Fibroblast of lung (primary cell): ENCODE results near the gene PPFIA4. TPM values are rescaled to one million over a fixed set of nuclear protein-coding genes. Genes with fewer than 3 reads are reported as not detected.

ENCODE experiments used
- DNase-seq, 2 donors: peaks; one replicate each; pipeline versions ENCODE4 v3.0.0 to v3.0.0-alpha.2; 2010; ENCODE audit warnings: low read depth in 2 of 2
- H2AFZ ChIP-seq: 2 replicates; pipeline ENCODE4 v1.5.1; 2012; ENCODE audit warnings: low read length, control low read depth, inconsistent platforms
- H3K27ac ChIP-seq: 2 replicates; pipeline ENCODE4 v1.5.1; 2011; ENCODE audit warnings: low read length, control low read depth; ENCODE audit not compliant: insufficient read depth
- H3K27me3 ChIP-seq: 2 replicates; pipeline ENCODE4 v1.5.1; 2011; ENCODE audit warnings: mild to moderate bottlenecking, low read length; ENCODE audit not compliant: control insufficient read depth, insufficient read depth
- H3K36me3 ChIP-seq: 2 replicates; pipeline ENCODE4 v1.5.1; 2011; ENCODE audit warnings: low read length; ENCODE audit not compliant: control insufficient read depth, insufficient read depth
- H3K4me1 ChIP-seq: 2 replicates; pipeline ENCODE4 v1.5.1; 2011; ENCODE audit warnings: low read length; ENCODE audit not compliant: control insufficient read depth, insufficient read depth; ENCODE audit errors: extremely low read depth
- H3K4me2 ChIP-seq: 2 replicates; pipeline ENCODE4 v1.5.1; 2011; ENCODE audit warnings: low read length, control low read depth; ENCODE audit not compliant: insufficient read depth; ENCODE audit errors: extremely low read depth
- H3K4me3 ChIP-seq, 4 experiments: fragments of 200-600 bp in 1 of 4; sonication (generic) in 1 of 4; replicated peaks in 1 of 4; 2 replicates each; pipeline ENCODE4 v1.5.1; 2011 to 2016; ENCODE audit warnings: low read length in 4 of 4, low read depth in 3 of 4, mild to moderate bottlenecking in 3 of 4, control low read depth in 2 of 4, inconsistent platforms in 1 of 4, mixed read lengths in 1 of 4; ENCODE audit not compliant: insufficient read depth in 1 of 4; ENCODE audit errors: control extremely low read depth in 1 of 4
- H3K79me2 ChIP-seq: 2 replicates; pipeline ENCODE4 v1.5.1; 2012; ENCODE audit warnings: mild to moderate bottlenecking, low read length, inconsistent platforms; ENCODE audit not compliant: control insufficient read depth, insufficient read depth
- H3K9ac ChIP-seq: 2 replicates; pipeline ENCODE4 v1.5.1; 2011; ENCODE audit warnings: mild to moderate bottlenecking, low read length, control low read depth; ENCODE audit not compliant: insufficient read depth
- H3K9me3 ChIP-seq: 2 replicates; pipeline ENCODE4 v1.5.1; 2012; ENCODE audit warnings: low read depth, low read length; ENCODE audit not compliant: control insufficient read depth, insufficient read depth
- H4K20me1 ChIP-seq: 2 replicates; pipeline ENCODE4 v1.5.1; 2011; ENCODE audit warnings: low read length; ENCODE audit not compliant: control insufficient read depth, insufficient read depth; ENCODE audit errors: extremely low read depth
- EZH2 ChIP-seq: IDR thresholded peaks from 2 replicates; pipeline ENCODE4 v1.5.1; 2012; ENCODE audit warnings: low read length, control low read depth, mild to moderate bottlenecking; ENCODE audit errors: missing control alignments
- polyA plus RNA-seq, 2 donors: library from polyadenylated mRNA; depleted of rRNA in 1 of 2; stranded (reverse) in 1 of 2; unstranded in 1 of 2; fragments of >200 nt; gene quantifications; 2 replicates each; pipeline ENCODE4 v1.2.1, GENCODE V29; 2011 to 2012; ENCODE audit warnings: missing spikeins in 1 of 2
- total RNA-seq: library from RNA; depleted of rRNA; stranded (reverse); fragments of >200 nt; gene quantifications from 2 replicates; pipeline ENCODE4 v1.2.1, GENCODE V29; 2014
- TF ChIP-seq, protein P1 (sequence below), 2 donors: IDR thresholded peaks in 1 of 2; conservative IDR thresholded peaks in 1 of 2; 1 replicate in 1 of 2; 2 replicates in 1 of 2; pipeline ENCODE4 v1.5.1; 2011 to 2012; ENCODE audit warnings: low read length in 2 of 2, control low read depth in 1 of 2, inconsistent platforms in 1 of 2, low read depth in 1 of 2, mild to moderate bottlenecking in 1 of 2

The PPFIA4 gene
- total and polyA plus RNA-seq, 2 donors (not counting 1 experiment from before 2014, with no cell fraction given) = 3.2 to 4.3 TPM

GRCh38 chr1:203038217-203038741 is 12.0 kb downstream of the PPFIA4 start:
- peaks cover 19% of the 10 kb centered on the region for H3K4me1 ChIP-seq
- H3K27ac ChIP-seq = no peak overlapping the region
- H3K9me3 ChIP-seq = no peaks in the 10 kb centered on the region
- no peaks in the 10 kb centered on the region for H4K20me1 ChIP-seq
- DNase-seq = peak; percentile 69 to 85
- no peak overlapping the region for H3K9ac ChIP-seq
- H3K4me3 ChIP-seq = no peak overlapping the region
- H3K79me2 ChIP-seq = no peaks in the 10 kb centered on the region
- no peak overlapping the region for H2AFZ ChIP-seq
- no peaks in the 10 kb centered on the region for H3K27me3 ChIP-seq
- H3K36me3 ChIP-seq = no peaks in the 10 kb centered on the region
- TF ChIP-seq, protein P1, sequence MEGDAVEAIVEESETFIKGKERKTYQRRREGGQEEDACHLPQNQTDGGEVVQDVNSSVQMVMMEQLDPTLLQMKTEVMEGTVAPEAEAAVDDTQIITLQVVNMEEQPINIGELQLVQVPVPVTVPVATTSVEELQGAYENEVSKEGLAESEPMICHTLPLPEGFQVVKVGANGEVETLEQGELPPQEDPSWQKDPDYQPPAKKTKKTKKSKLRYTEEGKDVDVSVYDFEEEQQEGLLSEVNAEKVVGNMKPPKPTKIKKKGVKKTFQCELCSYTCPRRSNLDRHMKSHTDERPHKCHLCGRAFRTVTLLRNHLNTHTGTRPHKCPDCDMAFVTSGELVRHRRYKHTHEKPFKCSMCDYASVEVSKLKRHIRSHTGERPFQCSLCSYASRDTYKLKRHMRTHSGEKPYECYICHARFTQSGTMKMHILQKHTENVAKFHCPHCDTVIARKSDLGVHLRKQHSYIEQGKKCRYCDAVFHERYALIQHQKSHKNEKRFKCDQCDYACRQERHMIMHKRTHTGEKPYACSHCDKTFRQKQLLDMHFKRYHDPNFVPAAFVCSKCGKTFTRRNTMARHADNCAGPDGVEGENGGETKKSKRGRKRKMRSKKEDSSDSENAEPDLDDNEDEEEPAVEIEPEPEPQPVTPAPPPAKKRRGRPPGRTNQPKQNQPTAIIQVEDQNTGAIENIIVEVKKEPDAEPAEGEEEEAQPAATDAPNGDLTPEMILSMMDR (conservative IDR thresholded peaks at IDR 0.05 in 1 of 2, IDR thresholded peaks at IDR 0.05 in 1 of 2; ENCODE audit: low read depth in 1 of 2, low read length in 2 of 2) = peak in 1 of 2 donors; percentile 21
- TF ChIP-seq EZH2 = no peak
- no peak overlapping the region for H3K4me2 ChIP-seq

DNA sequence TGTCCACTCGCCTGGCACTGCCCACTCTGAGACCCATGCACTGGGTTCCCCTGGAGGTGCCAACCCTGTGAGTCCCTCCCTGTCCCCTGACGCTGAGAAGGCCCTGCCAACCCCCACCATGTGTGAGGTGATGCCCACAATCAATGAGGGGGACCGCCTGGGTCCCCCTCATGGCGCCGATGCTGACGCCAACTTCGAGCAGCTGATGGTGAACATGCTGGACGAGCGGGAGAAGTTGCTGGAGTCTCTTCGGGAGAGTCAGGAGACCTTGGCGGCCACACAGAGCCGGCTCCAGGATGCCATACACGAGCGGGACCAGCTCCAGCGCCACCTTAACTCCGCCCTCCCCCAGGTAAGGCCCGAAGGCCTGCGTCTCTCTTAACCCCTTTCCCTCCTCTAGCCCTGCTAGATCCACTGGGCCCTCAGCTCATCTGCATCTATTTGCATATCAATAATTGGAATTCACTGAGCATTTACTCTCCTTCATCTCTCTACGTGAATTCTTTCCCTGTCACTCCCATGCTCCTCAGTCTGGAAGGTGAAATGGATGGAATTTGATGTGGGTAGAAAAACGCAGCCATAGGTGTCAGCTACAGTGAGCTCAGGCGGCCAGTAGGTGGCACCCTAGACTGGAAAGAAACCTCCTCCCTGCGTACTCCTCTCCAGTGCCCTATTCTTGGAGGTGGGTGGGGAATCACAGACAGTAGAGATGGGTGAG is 12.8 kb downstream of the PPFIA4 start:
- Histone ChIP-seq H4K20me1 (no peaks in the 10 kb centered on the region), H3K9me3 (no peaks in the 10 kb centered on the region), H3K9ac (no peak overlapping the region), H3K79me2 (no peaks in the 10 kb centered on the region), H2AFZ (no peak overlapping the region), H3K36me3 (no peaks in the 10 kb centered on the region), H3K27me3 (no peaks in the 10 kb centered on the region), H3K27ac (no peak overlapping the region), H3K4me2 (no peak overlapping the region), H3K4me1 (peaks cover 19% of the 10 kb centered on the region), H3K4me3 (no peak overlapping the region)
- TF ChIP-seq EZH2 = no peak
- TF ChIP-seq, protein P1 (conservative IDR thresholded peaks at IDR 0.05 in 1 of 2, IDR thresholded peaks at IDR 0.05 in 1 of 2; ENCODE audit: low read depth in 1 of 2, low read length in 2 of 2) = peak; percentile 86 to 92
- DNase-seq = peak; percentile 48 to 67

DNA sequence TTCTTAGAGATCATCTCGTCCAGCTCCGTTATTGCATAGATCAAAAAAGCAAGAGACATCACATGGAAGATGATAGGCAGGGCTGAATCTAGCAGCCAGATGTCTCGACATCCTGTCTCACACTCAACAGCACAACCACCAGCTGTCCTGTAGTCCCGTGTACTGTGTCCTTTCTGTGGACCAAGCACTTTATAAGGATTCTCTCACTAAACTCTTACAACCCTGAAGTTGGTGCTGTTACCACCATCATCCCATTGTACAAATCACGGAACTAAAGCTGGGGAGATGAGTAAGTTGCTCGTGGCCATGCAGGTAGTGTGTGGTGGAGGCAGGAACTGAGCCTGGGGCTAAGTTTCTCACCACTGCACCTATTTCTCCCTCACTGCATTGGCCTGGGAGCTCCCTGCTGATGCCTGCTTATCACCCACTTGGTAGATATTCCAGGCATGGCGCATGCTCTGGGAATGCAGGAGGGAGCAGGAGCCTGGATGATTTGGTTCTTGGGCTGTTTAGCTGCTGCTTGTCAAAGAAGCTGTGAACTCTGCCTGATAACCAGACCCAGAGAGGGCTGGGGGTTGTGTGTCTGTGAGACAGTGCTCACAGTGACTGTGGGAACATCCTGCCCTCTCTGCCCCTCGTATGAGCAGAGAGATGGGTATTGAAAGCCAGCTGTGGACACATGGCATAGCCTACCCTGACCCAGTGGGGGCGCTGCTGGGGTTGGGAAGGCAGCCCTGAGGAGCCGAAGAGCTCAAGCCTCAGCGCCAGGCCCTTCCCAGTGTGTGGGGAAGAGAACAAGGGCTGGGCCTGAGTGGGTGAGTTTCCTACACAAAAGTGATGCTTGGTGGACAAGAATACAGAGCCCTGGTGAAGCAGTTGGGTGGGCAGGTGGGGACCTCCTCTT is 13.6 kb downstream of the PPFIA4 start:
- H3K27ac ChIP-seq = no peak overlapping the region
- H2AFZ ChIP-seq = no peak overlapping the region
- H3K79me2 ChIP-seq = no peaks in the 10 kb centered on the region
- H3K36me3 ChIP-seq = no peaks in the 10 kb centered on the region
- no peak overlapping the region for H3K4me2 ChIP-seq
- no peak overlapping the region for H3K4me3 ChIP-seq
- H3K9me3 ChIP-seq = no peaks in the 10 kb centered on the region
- no peaks in the 10 kb centered on the region for H4K20me1 ChIP-seq
- DNase-seq = no peak
- no peak overlapping the region for H3K9ac ChIP-seq
- TF ChIP-seq EZH2 = no peak
- TF ChIP-seq, protein P1 (conservative IDR thresholded peaks at IDR 0.05 in 1 of 2, IDR thresholded peaks at IDR 0.05 in 1 of 2; ENCODE audit: low read depth in 1 of 2, low read length in 2 of 2) = peak; percentile 17 to 29
- H3K4me1 ChIP-seq = peaks cover 19% of the 10 kb centered on the region
- no peaks in the 10 kb centered on the region for H3K27me3 ChIP-seq
